Measurements from ENCODE around the gene KBTBD13.
"Not testable (repeated sequence)": the region's sequence is repeated elsewhere in the genome, so short reads cannot be mapped to it uniquely, and the experiment has no call there.

The KBTBD13 gene

GRCh38 chr15:65099801-65100200 is 23.3 kb downstream of the KBTBD13 start:
- not testable (repeated sequence) for H3K4me3 ChIP-seq (ENCODE audit: low read depth, low read length); DNase-seq (ENCODE audit: low read depth)

DNA sequence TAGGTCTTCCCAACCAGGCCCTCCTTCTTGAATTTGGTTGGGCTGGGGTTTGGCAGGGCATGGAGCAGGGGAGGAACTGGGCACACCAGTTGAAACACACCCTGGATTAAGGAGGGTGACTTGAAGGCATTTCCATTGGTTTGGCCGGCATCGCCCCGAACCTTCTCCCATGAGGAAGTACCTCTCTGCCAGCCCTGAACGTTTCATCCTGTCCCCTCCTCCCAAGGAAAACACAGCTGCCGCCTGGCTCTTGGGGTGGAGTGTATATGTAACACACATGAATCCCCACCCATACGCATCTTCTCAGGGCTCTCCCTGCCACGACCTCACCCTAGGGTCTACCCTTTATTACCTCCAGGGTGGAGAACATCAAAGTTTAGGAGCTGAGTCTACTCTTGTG is 23.9 kb downstream of the KBTBD13 start:
- DNase-seq (ENCODE audit: low read depth) = no peak
- no peak overlapping the region for H3K4me3 ChIP-seq (ENCODE audit: low read depth, low read length)

DNA sequence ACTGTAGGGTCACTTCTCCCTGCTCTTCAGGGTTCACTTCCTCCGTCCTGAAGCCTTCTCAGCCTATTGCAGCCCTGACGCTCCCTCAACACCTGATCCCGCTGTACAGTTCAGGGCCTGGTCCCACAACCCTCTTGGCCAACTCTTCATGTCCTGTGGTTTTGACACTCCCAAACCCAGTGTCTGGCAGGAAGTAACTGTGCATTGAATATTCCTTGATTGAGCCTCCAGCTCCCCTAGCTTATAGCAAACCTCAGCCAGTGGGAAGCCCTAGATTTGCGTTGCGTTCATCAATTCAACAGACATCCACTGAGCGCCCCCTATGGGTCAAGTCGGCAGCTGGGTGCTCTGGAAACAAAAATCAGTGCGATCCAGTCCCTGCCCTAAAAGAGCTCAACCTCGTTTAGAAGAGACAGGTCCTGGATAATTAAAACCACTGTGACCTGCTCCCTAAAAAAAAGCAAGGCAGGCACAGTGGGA is 24.9 kb downstream of the KBTBD13 start:
- DNase-seq (ENCODE audit: low read depth) = no peak
- no peak overlapping the region for H3K4me3 ChIP-seq (ENCODE audit: low read depth, low read length)

GRCh38 chr15:65101891-65102708 is 25.6 kb downstream of the KBTBD13 start:
- DNase-seq (ENCODE audit: low read depth) = no peak
- no peak overlapping the region for H3K4me3 ChIP-seq (ENCODE audit: low read depth, low read length)

- H3K4me3 ChIP-seq (ENCODE audit: low read depth, low read length) = no peak overlapping the region
These were observed 26.4 kb downstream of the KBTBD13 start for GRCh38 chr15:65102912-65103311.

DNA sequence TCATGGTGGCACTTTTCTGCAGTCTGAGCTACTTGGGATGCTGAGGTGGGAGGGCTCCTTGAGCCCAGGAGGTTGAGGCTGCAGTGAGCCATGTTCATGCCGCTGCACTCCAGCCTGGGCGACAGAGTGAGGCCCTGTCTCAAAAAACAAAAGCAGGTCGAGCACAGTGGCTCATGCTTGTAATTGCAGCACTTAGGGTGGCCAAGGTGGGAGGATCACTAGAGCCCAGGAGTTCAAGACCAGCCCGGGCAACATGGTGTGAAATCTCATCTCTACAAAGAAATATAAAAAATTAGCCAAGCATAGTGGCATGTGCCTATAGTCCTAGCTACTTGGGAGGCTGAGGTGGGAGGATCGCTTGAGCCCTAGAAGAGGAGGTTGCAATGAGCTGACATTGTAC is 28.5 kb downstream of the KBTBD13 start:
- no peak for DNase-seq (ENCODE audit: low read depth)
- H3K4me3 ChIP-seq (ENCODE audit: low read depth, low read length) = no peak overlapping the region

More at GRCh38 chr15:65102912-65103311, 26.4 kb downstream of the KBTBD13 start:
- no peak for DNase-seq (ENCODE audit: low read depth)

GRCh38 chr15:65106011-65106590 is 29.6 kb downstream of the KBTBD13 start:
- no peak for DNase-seq (ENCODE audit: low read depth)
- no peak overlapping the region for H3K4me3 ChIP-seq (ENCODE audit: low read depth, low read length)

DNA sequence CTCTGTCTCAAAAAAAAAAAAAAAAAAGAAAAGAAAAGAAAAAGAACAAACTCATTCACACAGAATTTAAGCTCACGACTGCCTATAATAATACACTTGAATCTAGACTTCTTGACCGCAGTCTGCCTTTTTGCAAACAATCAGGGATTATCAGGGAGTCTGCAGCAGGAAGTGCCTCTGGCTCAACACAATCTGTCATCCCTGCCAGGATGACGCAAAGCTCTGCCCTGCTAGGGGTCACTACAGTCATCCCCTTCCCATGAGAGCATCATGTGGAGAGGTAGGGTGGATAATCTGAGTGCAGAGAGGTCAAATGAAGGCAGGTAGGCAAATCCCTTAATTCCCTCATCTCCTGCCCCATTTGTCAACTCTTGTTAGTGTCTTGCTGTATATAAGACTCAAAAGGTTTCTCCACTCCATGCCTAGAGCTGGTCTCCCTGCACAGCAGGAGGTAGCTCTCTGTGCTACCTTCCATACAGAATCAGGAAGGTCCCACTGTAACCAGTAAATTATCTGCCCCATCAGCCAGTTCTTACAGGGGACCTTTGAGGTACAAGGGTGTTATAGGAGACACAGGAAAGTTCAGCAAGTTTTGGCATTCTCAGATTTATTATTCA is 34.2 kb downstream of the KBTBD13 start:
- DNase-seq (ENCODE audit: low read depth) = no peak
- no peak overlapping the region for H3K4me3 ChIP-seq (ENCODE audit: low read depth, low read length)

DNA sequence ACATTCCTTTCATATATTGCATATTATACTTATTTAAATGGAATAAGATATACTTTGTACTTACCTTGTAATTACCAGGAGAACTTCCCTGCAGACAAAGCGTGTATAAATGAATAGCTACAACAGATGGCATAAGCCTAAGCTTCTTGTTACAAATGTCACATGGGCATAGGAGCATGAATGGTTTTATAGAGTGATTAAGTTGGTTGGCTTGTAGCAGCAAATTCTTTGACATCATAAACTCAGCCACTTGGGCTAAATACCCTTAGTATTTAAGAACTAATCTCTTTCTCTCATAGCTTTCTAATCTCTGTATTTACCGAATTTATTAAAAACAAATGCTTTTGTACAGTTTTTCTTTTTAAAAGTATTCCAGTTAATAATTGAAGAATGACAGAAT is 38.5 kb downstream of the KBTBD13 start, which contains the start of gene UBAP1L:
TSS of gene UBAP1L (minus strand) at position 115 of the 400 bp plus-strand sequence. CDS start 8,985 bp downstream, outside the sequence.
- no peak within 1 kb of the TSS for H3K4me3 ChIP-seq (ENCODE audit: low read depth, low read length)
- no peak for DNase-seq (ENCODE audit: low read depth)

DNA sequence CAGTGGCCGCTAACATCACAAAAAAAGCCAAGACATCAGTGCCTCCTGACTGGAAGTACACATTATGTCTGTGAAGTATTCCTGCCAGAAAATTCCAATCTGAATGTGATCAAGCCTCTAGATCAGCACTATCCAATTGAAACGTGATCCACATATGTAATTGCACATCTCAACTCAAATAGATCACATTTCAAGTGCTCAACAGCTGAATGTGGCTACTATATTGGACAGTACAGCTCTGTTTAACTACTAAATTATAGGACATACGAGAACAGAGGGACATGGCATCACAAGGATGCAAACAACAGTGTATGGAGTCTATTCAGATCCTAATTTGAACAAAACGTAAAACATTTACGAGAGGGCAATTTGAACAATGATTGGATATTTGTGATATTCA is 39.0 kb downstream of the KBTBD13 start:
- no peak overlapping the region for H3K4me3 ChIP-seq (ENCODE audit: low read depth, low read length)
- DNase-seq (ENCODE audit: low read depth) = no peak

Data from skeletal muscle cell (primary cell).